GM21515 (cell line): ENCODE results near the gene ASTN2.
"Not testable (repeated sequence)": the region's sequence is repeated elsewhere in the genome, so short reads cannot be mapped to it uniquely, and the experiment has no call there.

Experiments used
- ATAC-seq: cut with Tn5 transposase; IDR thresholded peaks from one replicate; pipeline ENCODE4 v1.9.1; 2021; ENCODE audit not compliant: unreplicated experiment

ASTN2 gene

GRCh38 chr9:116476935-116477381, 937.9 kb downstream of the ASTN2 start:
- no peak for ATAC-seq

DNA sequence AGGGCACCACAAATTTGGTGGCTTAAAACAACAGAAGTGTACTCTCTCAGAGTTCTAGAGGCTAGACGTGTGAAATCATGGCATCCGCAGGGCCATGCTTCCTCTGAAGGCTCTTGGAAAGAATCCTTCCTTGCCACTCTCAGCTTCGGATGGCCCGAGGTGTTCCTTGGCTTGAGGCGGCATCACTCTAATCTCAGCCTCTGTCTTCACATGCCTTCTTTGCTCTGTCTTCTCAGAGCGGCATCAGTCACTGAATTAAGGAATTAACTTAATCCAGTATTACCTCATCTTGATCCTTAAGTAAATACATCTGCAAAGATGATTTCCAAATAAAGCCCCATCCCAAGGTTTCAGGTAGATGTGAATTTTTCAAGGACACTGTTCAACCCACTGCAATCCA, 938.9 kb downstream of the ASTN2 start:
- no peak for ATAC-seq

- ATAC-seq = no peak
Measured at GRCh38 chr9:116475201-116475600, 939.7 kb downstream of the ASTN2 start.

DNA sequence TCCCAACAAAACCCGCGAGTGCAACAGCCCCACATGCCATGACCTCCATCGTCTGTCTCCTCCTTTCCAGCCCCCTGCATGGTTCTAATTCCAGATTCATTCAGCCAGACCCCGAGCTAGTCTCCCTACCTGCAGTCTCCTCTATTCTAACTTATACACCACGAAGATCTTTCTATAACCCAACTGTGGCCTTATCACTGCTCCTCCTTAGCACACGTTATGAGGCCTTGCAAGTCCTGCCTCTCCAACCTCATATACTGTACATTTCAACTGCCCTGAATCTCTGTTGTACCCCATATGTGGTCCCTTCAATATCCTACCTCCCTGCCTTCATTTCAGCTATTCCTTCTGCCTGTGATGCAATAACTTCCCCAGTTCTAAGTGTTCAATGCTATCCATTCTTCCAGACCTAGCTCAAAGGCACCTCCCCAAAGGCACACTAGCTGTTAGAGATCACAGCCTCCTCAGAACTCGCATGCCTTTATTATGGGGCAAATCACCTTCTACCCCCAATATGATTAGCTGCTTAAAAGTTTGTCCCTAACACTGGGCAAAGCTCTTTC, 942.8 kb downstream of the ASTN2 start:
- ATAC-seq = no peak

GRCh38 chr9:116471093-116471906, 943.6 kb downstream of the ASTN2 start:
- ATAC-seq = no peak

DNA sequence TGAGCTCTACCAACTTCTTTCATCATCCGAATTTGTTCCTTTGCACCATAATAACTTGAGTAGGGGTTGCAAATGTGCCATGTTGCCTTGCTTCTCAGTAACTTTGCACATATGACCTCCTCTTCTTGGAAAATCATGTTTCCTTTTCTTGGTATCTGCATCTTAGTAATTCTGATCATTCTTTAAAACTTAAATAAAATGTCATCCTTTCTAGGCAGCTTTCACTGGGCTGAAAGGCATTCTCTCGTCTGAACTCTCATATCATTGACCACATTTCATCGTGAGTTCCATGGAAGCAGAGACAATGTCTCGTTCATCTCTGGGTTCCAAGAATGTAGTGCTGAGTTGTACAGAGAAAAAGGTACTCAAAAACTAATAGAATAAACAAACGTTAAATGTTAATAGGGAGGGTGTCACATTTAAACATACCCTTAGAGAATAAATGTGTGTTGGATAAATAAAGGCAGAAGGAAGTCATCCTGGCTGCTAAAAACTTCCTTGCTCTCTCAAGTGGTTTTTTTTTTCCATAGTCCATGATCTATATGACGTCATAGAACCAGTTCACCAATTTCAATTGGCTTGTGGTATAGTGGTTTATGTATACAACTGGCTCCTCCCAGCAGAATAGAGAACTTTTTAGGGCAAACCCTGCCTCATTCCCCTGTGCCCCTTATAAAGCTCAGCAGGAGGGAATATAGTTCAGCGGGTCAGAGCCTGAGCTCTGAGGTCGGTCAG, 945.9 kb downstream of the ASTN2 start:
- no peak for ATAC-seq

DNA sequence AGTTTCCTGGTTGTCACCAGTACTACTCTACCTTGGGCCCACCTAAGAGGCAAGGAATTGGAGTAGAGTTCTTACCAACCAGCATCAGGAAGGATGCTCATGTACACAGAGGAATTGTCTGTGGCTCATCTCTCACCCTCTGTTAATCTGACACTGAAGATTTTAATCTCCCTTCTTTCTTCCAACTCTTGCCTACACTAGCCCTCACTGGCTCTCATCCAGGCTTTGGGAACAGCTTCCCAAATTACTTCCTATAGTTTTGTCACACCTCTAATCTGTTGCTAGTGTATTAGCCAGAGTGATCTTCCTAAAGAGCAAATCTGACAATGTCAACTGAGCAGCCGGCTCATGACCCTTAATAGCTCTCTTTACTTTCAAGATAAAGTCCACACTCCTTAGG, 946.5 kb downstream of the ASTN2 start:
- no peak for ATAC-seq

GRCh38 chr9:116467740-116468351, 947.0 kb downstream of the ASTN2 start:
- ATAC-seq = no peak

DNA sequence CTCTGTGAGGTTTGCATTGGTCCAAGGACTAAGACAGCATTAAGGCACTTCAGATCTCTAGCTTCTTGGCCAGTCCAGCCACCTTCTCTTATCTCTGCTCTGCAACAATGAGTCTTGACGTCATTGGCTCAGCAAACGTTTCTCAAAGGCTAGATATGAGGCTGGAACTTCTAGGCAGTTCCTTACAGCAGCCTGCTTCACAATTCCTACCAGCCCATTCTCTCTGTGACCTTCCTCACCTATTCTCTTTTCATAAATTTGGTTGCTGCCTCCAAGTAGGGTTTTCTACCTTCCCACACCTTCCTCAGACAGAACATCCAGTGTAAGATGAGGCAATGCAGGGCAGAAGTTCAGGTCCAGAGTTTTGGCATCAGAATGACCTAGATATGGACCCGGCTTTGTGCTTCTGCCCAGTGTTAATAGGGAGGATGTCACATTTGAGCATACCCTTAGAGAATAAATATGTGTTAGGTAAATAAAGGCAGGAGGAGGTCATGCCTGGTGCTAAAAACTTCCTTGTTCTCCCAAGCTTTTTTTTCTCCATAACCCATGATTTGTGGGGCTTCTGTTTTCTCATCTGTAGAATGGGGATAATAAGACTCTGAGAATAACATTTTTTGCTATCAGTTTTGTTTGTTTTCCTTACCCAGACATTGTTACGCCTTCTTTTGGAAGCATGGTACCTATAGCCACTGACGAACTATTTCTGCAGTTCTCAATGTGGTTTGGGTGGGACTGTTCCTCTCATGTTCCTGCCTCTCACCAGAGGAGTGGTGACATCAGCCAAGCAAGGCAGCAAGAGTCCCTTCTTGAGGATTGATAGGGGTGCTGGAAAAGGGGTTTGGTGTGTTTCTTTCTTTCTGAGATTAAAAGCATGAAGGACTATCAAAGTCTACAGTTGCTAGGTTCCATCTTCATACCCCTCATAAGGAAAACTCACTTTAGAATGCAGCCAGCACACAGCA, 948.3 kb downstream of the ASTN2 start:
- ATAC-seq = no peak

DNA sequence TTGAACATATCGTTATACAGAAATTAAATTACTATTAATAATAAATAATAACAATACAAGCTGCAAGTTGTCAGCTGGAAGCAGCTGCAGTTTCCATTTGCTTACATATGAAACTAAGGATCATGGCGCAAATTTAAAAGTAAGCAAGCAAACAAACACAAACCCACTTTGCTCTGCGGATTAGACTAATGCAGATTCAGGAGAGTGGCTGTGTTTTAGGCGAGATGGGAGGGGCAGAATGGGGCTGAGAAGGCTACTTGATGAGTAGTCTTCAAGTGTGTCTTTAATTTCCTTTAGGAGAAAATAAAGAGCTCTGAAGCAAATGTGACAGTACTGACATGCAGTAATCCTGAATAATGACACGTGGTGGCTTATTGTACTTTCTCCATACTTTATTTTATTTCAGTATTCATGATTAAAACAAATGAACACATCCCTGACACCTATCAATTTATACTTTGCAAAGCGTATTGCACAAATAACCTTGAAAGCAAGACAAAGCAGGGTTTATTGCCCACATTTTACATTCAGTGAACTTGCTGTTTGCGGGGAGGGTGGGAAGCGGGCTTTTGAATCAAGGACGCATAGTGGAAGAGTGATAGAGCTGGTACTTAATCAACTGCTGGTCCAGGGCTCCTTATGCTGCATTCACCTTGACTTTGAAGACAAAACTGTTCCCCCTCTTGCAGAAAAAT, 949.1 kb downstream of the ASTN2 start:
- no peak for ATAC-seq

GRCh38 chr9:116464987-116465571, 949.8 kb downstream of the ASTN2 start:
- ATAC-seq = no peak

GRCh38 chr9:116464423-116464822, 950.4 kb downstream of the ASTN2 start:
- ATAC-seq = no peak

DNA sequence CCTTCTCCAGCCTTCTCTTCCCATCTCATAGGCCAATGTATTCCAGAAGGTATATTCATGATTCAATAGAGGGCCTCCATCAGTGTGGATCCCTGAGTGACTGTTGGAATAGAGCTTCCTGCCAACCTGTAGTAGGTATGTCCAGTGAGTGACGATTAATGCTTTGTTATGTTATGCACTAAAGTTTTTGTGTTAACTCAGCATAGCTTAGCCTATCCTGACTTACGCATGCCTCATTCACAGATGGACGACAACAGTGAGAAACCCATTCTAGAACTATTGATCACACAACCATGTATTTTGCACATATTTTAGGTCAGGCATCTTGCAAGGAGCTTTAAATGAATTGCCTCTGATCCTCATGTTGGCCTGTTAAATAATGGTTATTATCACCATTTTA, 953.2 kb downstream of the ASTN2 start:
- no peak for ATAC-seq

DNA sequence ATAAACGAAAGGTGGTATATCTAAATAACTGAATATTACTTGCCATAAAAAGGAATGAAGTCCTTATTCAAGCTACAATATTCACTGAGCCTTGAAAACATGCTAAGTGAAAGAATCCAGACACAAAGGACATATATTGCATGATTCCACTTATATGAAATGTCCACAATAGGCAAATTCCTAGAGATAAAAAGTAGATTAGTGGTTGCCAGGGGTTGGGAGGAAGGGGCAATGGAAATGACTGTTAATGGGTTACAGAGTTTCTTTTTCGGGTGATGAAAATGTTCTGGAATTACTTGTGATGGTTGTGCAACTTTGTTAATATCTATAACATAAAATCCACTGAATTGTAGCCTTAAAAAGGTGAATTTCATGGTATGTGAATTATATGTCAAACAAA, 954.8 kb downstream of the ASTN2 start:
- ATAC-seq = no peak

DNA sequence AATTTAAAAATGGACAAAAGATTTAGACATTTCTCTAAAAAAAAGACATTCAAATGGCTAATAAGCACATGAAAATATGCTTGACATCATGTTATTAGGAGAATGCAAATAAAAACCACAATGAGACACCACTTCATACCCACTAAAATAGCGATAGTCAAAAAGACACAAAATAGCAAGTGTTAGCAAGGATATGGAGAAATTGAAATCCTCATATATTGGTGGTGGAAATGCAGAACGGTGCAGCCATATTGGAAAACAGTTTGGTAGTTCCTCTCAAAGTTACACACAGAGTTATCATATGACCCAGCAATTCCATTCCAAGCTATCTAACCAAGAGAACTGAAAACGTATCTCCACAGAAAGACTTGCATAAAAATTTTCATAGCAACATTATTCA, 955.3 kb downstream of the ASTN2 start:
- no peak for ATAC-seq

DNA sequence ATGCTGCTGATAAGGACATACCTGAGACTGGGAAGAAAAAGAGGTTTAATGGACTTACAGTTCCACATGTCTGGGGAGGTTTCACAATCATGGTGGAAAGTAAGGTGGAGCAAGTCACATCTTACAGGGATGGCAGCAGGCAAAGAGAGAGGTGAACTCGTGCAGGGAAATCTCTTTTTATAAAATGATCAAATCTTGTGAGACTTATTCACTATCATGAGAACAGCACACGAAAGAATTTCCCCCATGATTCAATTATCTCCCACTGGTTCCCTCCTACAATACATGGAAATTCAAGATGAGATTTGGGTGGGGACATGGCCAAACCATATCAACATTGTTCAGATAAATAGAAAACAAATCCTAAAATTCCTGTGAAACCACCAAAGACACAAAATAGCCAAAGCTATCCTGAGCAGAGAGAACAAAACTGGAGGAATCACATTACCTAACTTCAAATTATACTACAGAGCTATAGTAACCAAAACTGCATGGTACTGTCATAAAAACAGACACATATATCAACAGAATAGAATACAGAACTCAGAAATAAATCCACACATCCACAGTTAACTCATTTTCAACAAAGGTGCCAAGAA, 958.3 kb downstream of the ASTN2 start:
- no peak for ATAC-seq

DNA sequence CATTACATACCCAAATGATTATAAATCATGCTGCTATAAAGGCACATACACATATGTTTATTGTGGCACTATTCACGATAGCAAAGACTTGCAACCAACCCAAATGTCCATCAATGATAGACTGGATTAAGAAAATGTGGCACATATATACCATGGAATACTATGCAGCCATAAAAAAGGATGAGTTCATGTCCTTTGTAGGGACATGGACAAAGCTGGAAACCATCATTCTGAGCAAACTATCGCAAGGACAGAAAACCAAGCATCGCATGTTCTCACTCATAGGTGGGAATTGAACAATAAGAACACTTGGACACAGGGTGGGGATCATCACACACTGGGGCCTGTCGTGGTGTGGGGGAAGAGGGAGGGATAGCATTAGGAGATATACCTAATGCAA, 960.3 kb downstream of the ASTN2 start:
- not testable (repeated sequence) for ATAC-seq

GRCh38 chr9:116453785-116454184, 961.1 kb downstream of the ASTN2 start:
- no peak for ATAC-seq

DNA sequence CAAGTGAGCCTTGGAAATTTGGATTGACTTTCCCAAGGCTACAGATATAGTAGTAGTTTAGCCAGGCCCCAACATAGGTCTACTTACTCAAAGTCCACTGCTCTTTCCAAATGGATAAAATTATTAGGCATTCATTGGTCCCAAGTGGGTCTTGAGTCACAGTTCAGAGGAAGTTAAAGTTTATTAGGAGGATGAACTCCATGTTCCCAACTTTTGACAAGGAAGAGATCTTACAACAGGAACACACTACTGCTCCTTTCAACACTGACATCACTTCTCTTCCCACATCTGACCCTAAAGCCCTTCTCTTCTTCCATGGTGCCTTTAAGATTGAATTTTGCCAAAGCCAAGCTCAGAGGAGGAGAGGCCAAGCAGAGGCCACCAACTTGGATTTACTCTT, 962.2 kb downstream of the ASTN2 start:
- ATAC-seq = no peak
